Parathyroid adenoma (tissue), 2 donors: ENCODE measurements around the gene CDC42BPA.
"Not testable (repeated sequence)": the region's sequence is repeated elsewhere in the genome, so short reads cannot be mapped to it uniquely, and the experiment has no call there.

Experiments used
- H2AFZ ChIP-seq: fragments of 300-600 bp; sonication (generic); one replicate; pipeline ENCODE4 v1.7.0; 2017; ENCODE audit warnings: antibody characterized with exemption, mild to moderate bottlenecking
- H3K27ac ChIP-seq: fragments of 300-600 bp; sonication (generic); one replicate; pipeline ENCODE4 v1.7.0; 2017
- H3K27me3 ChIP-seq: fragments of 300-600 bp; sonication (generic); one replicate; pipeline ENCODE4 v1.7.0; 2017; ENCODE audit warnings: low read length; ENCODE audit not compliant: control insufficient read depth, insufficient read depth
- H3K36me3 ChIP-seq: fragments of 300-600 bp; sonication (generic); one replicate; pipeline ENCODE4 v1.7.0; 2017; ENCODE audit warnings: low read length; ENCODE audit not compliant: control insufficient read depth, insufficient read depth
- H3K4me1 ChIP-seq: fragments of 300-600 bp; sonication (generic); one replicate; pipeline ENCODE4 v1.7.0; 2017; ENCODE audit warnings: control low read depth
- H3K4me2 ChIP-seq: fragments of 300-600 bp; sonication (generic); one replicate; pipeline ENCODE4 v1.7.0; 2017; ENCODE audit warnings: low read length
- H3K4me3 ChIP-seq: fragments of 300-600 bp; sonication (generic); one replicate; pipeline ENCODE4 v1.7.0; 2017; ENCODE audit warnings: low read depth, low read length
- H3K79me2 ChIP-seq: fragments of 300-600 bp; sonication (generic); one replicate; pipeline ENCODE4 v1.7.0; 2017; ENCODE audit warnings: control low read depth
- H3K9ac ChIP-seq: fragments of 300-600 bp; sonication (generic); one replicate; pipeline ENCODE4 v1.7.0; 2017; ENCODE audit warnings: mild to moderate bottlenecking
- H3K9me3 ChIP-seq: fragments of 300-600 bp; sonication (generic); one replicate; pipeline ENCODE4 v1.7.0; 2017; ENCODE audit warnings: low read length; ENCODE audit not compliant: control insufficient read depth
- CTCF ChIP-seq: fragments of 300-600 bp; sonication (generic); IDR thresholded peaks from one replicate; pipeline ENCODE4 v1.7.0; 2017; ENCODE audit warnings: antibody characterized with exemption, mild to moderate bottlenecking
- donor health status: primary hyperparathyroidism.

The CDC42BPA gene

GRCh38 chr1:227112538-227112937 is 205.8 kb downstream of the CDC42BPA start:
- Histone ChIP-seq H3K36me3 (no peaks in the 10 kb centered on the region), H3K9me3 (no peaks in the 10 kb centered on the region), H3K79me2 (no peaks in the 10 kb centered on the region), H3K9ac (no peak overlapping the region), H3K4me3 (no peak overlapping the region), H3K4me1 (no peaks in the 10 kb centered on the region), H3K4me2 (no peak overlapping the region), H3K27ac (no peak overlapping the region), H3K27me3 (no peaks in the 10 kb centered on the region), H2AFZ (no peak overlapping the region)
- no peak for TF ChIP-seq CTCF

GRCh38 chr1:227111782-227112181 is 206.5 kb downstream of the CDC42BPA start:
- TF ChIP-seq CTCF: no peak
- no peak overlapping the region for H3K4me3 ChIP-seq
- H3K9me3 ChIP-seq: no peaks in the 10 kb centered on the region
- H3K36me3 ChIP-seq: no peaks in the 10 kb centered on the region
- H3K9ac ChIP-seq: no peak overlapping the region
- H2AFZ ChIP-seq: no peak overlapping the region
- H3K4me2 ChIP-seq: no peak overlapping the region
- H3K27me3 ChIP-seq: no peaks in the 10 kb centered on the region
- no peak overlapping the region for H3K27ac ChIP-seq
- H3K79me2 ChIP-seq: no peaks in the 10 kb centered on the region
- no peaks in the 10 kb centered on the region for H3K4me1 ChIP-seq

GRCh38 chr1:227105291-227105690 is 213.0 kb downstream of the CDC42BPA start:
- not testable (repeated sequence) for H3K9ac ChIP-seq, H3K27me3 ChIP-seq, H3K27ac ChIP-seq, H2AFZ ChIP-seq, H3K79me2 ChIP-seq, H3K36me3 ChIP-seq, H3K9me3 ChIP-seq, H3K4me1 ChIP-seq, H3K4me2 ChIP-seq, H3K4me3 ChIP-seq

- no peak overlapping the region for H2AFZ ChIP-seq
- H3K9ac ChIP-seq: no peak overlapping the region
- H3K36me3 ChIP-seq: no peaks in the 10 kb centered on the region
- no peaks in the 10 kb centered on the region for H3K79me2 ChIP-seq
- no peak for TF ChIP-seq CTCF
- no peaks in the 10 kb centered on the region for H3K4me1 ChIP-seq
- H3K9me3 ChIP-seq: no peaks in the 10 kb centered on the region
- no peaks in the 10 kb centered on the region for H3K27me3 ChIP-seq
- H3K27ac ChIP-seq: no peak overlapping the region
- H3K4me2 ChIP-seq: no peak overlapping the region
- H3K4me3 ChIP-seq: no peak overlapping the region
Observed at GRCh38 chr1:227102056-227102455, 216.2 kb downstream of the CDC42BPA start.

- Histone ChIP-seq H3K4me1 (no peaks in the 10 kb centered on the region), H3K4me2 (no peak overlapping the region), H3K4me3 (no peak overlapping the region), H3K27me3 (no peaks in the 10 kb centered on the region), H2AFZ (no peak overlapping the region), H3K27ac (no peak overlapping the region), H3K36me3 (no peaks in the 10 kb centered on the region), H3K79me2 (no peaks in the 10 kb centered on the region), H3K9ac (no peak overlapping the region), H3K9me3 (no peaks in the 10 kb centered on the region)
- TF ChIP-seq CTCF: no peak
Observed at GRCh38 chr1:227094249-227094966, 223.9 kb downstream of the CDC42BPA start.
